ENCODE data around the gene C2orf72. TPM values are rescaled to one million over a fixed set of nuclear protein-coding genes. Genes with fewer than 3 reads are reported as not detected.

The C2orf72 gene
- total and polyA plus RNA-seq, 2 of the 13 experiments (the other 11 are each of a cell fraction or from before 2014, with no cell fraction given): 147 to 203 TPM

GRCh38 chr2:231056453-231057416 is 19.4 kb downstream of the C2orf72 start, which contains the start of gene PSMD1 (continued):
- 0 out of 2 replicates have a peak, but pooled peaks have one; percentile 44 for TF ChIP-seq NFATC3 (CRISPR knock-in tag; IDR thresholded peaks at IDR 0.05)
- TF ChIP-seq ZNF121 (CRISPR knock-in tag; IDR thresholded peaks at IDR 0.05): no peak
- TF ChIP-seq MXD3 (CRISPR knock-in tag; IDR thresholded peaks at IDR 0.05): peak; percentile 41
- no peak for TF ChIP-seq ZNF496 (CRISPR knock-in tag; IDR thresholded peaks at IDR 0.05; ENCODE audit: insufficient replicate concordance)
- TF ChIP-seq ZBTB7B (CRISPR knock-in tag; IDR thresholded peaks at IDR 0.05): no peak; the same call in 1 of the 2 replicates
- peak; percentile 74 for TF ChIP-seq ZNF687 (CRISPR knock-in tag; IDR thresholded peaks at IDR 0.05)
- 0 out of 2 replicates have a peak, but pooled peaks have one; percentile 15 for TF ChIP-seq ARID3A (IDR thresholded peaks at IDR 0.05; ENCODE audit: low read depth, low read length)
- TF ChIP-seq TSC22D2 (CRISPR knock-in tag; IDR thresholded peaks at IDR 0.05; ENCODE audit: borderline replicate concordance): no peak
- TF ChIP-seq CHD4 (IDR thresholded peaks at IDR 0.05; ENCODE audit: borderline replicate concordance, low read length): no peak
- 0 out of 2 replicates have a peak, but pooled peaks have one; percentile 15 for TF ChIP-seq THRA (CRISPR knock-in tag; IDR thresholded peaks at IDR 0.05; ENCODE audit: borderline replicate concordance)
- TF ChIP-seq ATF1 (CRISPR knock-in tag; IDR thresholded peaks at IDR 0.05): no peak
- TF ChIP-seq ZNF441 (CRISPR knock-in tag; IDR thresholded peaks at IDR 0.05; ENCODE audit: borderline replicate concordance): 0 out of 2 replicates have a peak, but pooled peaks have one; percentile 16
- TF ChIP-seq ZNF253 (CRISPR knock-in tag; IDR thresholded peaks at IDR 0.05; ENCODE audit: borderline replicate concordance): 0 out of 2 replicates have a peak, but pooled peaks have one; percentile 58
- no peak; the same call in 1 of the 2 replicates for TF ChIP-seq ZKSCAN8 (CRISPR knock-in tag; IDR thresholded peaks at IDR 0.05; ENCODE audit: borderline replicate concordance)
- TF ChIP-seq SMAD1 (CRISPR knock-in tag; IDR thresholded peaks at IDR 0.05; ENCODE audit: borderline replicate concordance, low read depth): no peak
- TF ChIP-seq ZNF274 (CRISPR knock-in tag; IDR thresholded peaks at IDR 0.05): peak; percentile 61; the same call in 1 of the 2 replicates
- no peak for TF ChIP-seq MTA3 (CRISPR knock-in tag; IDR thresholded peaks at IDR 0.05)
- TF ChIP-seq ZNF83 (CRISPR knock-in tag; IDR thresholded peaks at IDR 0.05; ENCODE audit: borderline replicate concordance): no peak
- no peak for TF ChIP-seq ZNF550 (CRISPR knock-in tag; IDR thresholded peaks at IDR 0.05; ENCODE audit: borderline replicate concordance)

Data from HepG2 (cell line).